Testis (tissue), 2 donors: Measurements from ENCODE around the gene CACNA1C.

Source experiments
- CTCF ChIP-seq, 3 experiments: fragments of 450-650 bp in 2 of 3; fragments of 200-600 bp in 1 of 3; sonication (generic) in 1 of 3; IDR thresholded peaks; one replicate each; pipeline ENCODE4 v1.5.1; 2016 to 2019; ENCODE audit warnings: antibody characterized with exemption in 3 of 3, mild to moderate bottlenecking in 2 of 3, moderate library complexity in 1 of 3
- POLR2A ChIP-seq: fragments of 450-650 bp; IDR thresholded peaks from one replicate; pipeline ENCODE4 v1.6.1; 2017; ENCODE audit warnings: antibody characterized with exemption, mild to moderate bottlenecking, moderate library complexity

GRCh38 chr12:2335513-2335912 lies 282.7 kb downstream of the CACNA1C start:
- TF ChIP-seq CTCF (IDR thresholded peaks at IDR 0.05) (no peak), POLR2A (no peak)
